ENCODE data around the gene FAAP20.

- TF ChIP-seq POLR2A (IDR thresholded peaks at IDR 0.05; ENCODE audit: low read depth, low read length) (no peak), POLR2AphosphoS5 (IDR thresholded peaks at IDR 0.05; ENCODE audit: low read depth, low read length) (no peak), TAF1 (IDR thresholded peaks at IDR 0.05; ENCODE audit: low read depth, low read length) (no peak), SPI1 (IDR thresholded peaks at IDR 0.05; ENCODE audit: low read depth, low read length) (no peak)
Measured at GRCh38 chr1:2226525-2227345, 32.2 kb upstream of the FAAP20 start.

All from GM12891 (cell line).